Right atrium auricular region (tissue), 2 donors: Measurements from ENCODE around the gene CLDN6. TPM values are rescaled to one million over a fixed set of nuclear protein-coding genes. Genes with fewer than 3 reads are reported as not detected.

Source experiments
- DNase-seq: peaks from one replicate; pipeline ENCODE4 v3.0.0-alpha.2; 2019; ENCODE audit warnings: low spot score
- H3K27ac ChIP-seq, 2 donors: fragments of 200-600 bp; sonication (generic); 1 replicate in 1 of 2; 2 replicates in 1 of 2; pipeline ENCODE4 v1.5.1; 2016 to 2019
- H3K27me3 ChIP-seq, 2 donors: fragments of 200-600 bp; sonication (generic); one replicate each; pipeline versions ENCODE4 v1.5.1 to v1.6.0; 2017 to 2019
- H3K36me3 ChIP-seq: fragments of 200-600 bp; sonication (generic); one replicate; pipeline ENCODE4 v1.5.1; 2016
- H3K4me1 ChIP-seq, 2 donors: fragments of 200-600 bp; sonication (generic); one replicate each; pipeline versions ENCODE4 v1.5.1 to v1.6.0; 2017 to 2019
- H3K4me3 ChIP-seq, 2 donors: fragments of 200-600 bp; sonication (generic); 1 replicate in 1 of 2; 2 replicates in 1 of 2; pipeline ENCODE4 v1.5.1; 2017 to 2019; ENCODE audit warnings: mild to moderate bottlenecking in 1 of 2, moderate library complexity in 1 of 2
- H3K9me3 ChIP-seq, 2 donors: fragments of 200-600 bp; sonication (generic); one replicate each; pipeline ENCODE4 v1.5.1; 2019
- CTCF ChIP-seq, 2 donors: fragments of 200-600 bp; sonication (generic); IDR thresholded peaks; one replicate each; pipeline ENCODE4 v1.5.1; 2019; ENCODE audit warnings: antibody characterized with exemption in 2 of 2
- total RNA-seq, 2 donors: library from RNA; depleted of rRNA; stranded (reverse); fragments of >200 nt; gene quantifications; one replicate each; pipeline ENCODE4 v1.1.0, GENCODE V29; 2016

Gene CLDN6
- total RNA-seq, 2 donors from 2014 or later, result not detected

GRCh38 chr16:2968738-2969544 is 49.0 kb downstream of the CLDN6 start, which contains the start of gene PAQR4:
Gene PAQR4, plus strand, starts transcription at chr16:2969348. Its CDS starts 327 bp downstream, at chr16:2969675.
- no peak for TF ChIP-seq CTCF (IDR thresholded peaks at IDR 0.05)
- peak; percentile 84 for DNase-seq
- Histone ChIP-seq H3K4me1 (peaks cover 0 to 60% of the 10 kb centered on the region in 2 donors), H3K27ac (peak within 1 kb of the TSS in 1 of 2 donors; percentile 52), H3K36me3 (no peaks in the 10 kb centered on the region), H3K27me3 (peaks cover 22 to 39% of the 10 kb centered on the region in 2 donors), H3K9me3 (no peaks in the 10 kb centered on the region), H3K4me3 (peak within 1 kb of the TSS; percentile 58 to 75)

GRCh38 chr16:2968368-2968737 is 49.6 kb downstream of the CLDN6 start:
- H3K9me3 ChIP-seq, result no peaks in the 10 kb centered on the region
- peaks cover 0 to 65% of the 10 kb centered on the region in 2 donors for H3K4me1 ChIP-seq
- DNase-seq, result no peak
- H3K27ac ChIP-seq, result peak overlapping the region in 1 of 2 donors; percentile 35
- no peak for TF ChIP-seq CTCF (IDR thresholded peaks at IDR 0.05)
- H3K27me3 ChIP-seq, result peaks cover 27 to 43% of the 10 kb centered on the region in 2 donors
- no peaks in the 10 kb centered on the region for H3K36me3 ChIP-seq
- H3K4me3 ChIP-seq, result peak overlapping the region; percentile 58 to 75

- H3K9me3 ChIP-seq, result no peaks in the 10 kb centered on the region
- peaks cover 0 to 66% of the 10 kb centered on the region in 2 donors for H3K4me1 ChIP-seq
- H3K36me3 ChIP-seq, result no peaks in the 10 kb centered on the region
- DNase-seq, result no peak
- no peak overlapping the region for H3K4me3 ChIP-seq
- peaks cover 31 to 50% of the 10 kb centered on the region in 2 donors for H3K27me3 ChIP-seq
- TF ChIP-seq CTCF (IDR thresholded peaks at IDR 0.05), result no peak
- no peak overlapping the region for H3K27ac ChIP-seq
These were observed 50.2 kb downstream of the CLDN6 start for GRCh38 chr16:2967721-2968161.

GRCh38 chr16:2967211-2967631 is 50.8 kb downstream of the CLDN6 start:
- peak overlapping the region in 1 of 2 donors; percentile 28 for H3K4me3 ChIP-seq
- TF ChIP-seq CTCF (IDR thresholded peaks at IDR 0.05), result no peak
- H3K27ac ChIP-seq, result no peak overlapping the region
- DNase-seq, result no peak
- no peaks in the 10 kb centered on the region for H3K9me3 ChIP-seq
- H3K4me1 ChIP-seq, result peaks cover 0 to 66% of the 10 kb centered on the region in 2 donors
- no peaks in the 10 kb centered on the region for H3K36me3 ChIP-seq
- peaks cover 37 to 51% of the 10 kb centered on the region in 2 donors for H3K27me3 ChIP-seq

- peaks cover 40 to 51% of the 10 kb centered on the region in 2 donors for H3K27me3 ChIP-seq
- H3K36me3 ChIP-seq, result no peaks in the 10 kb centered on the region
- DNase-seq, result no peak
- no peak overlapping the region for H3K27ac ChIP-seq
- H3K4me1 ChIP-seq, result peaks cover 0 to 66% of the 10 kb centered on the region in 2 donors
- H3K9me3 ChIP-seq, result no peaks in the 10 kb centered on the region
- TF ChIP-seq CTCF (IDR thresholded peaks at IDR 0.05), result no peak
- H3K4me3 ChIP-seq, result peak overlapping the region in 1 of 2 donors; percentile 28
These were observed 51.2 kb downstream of the CLDN6 start for GRCh38 chr16:2966808-2967191.
